22Rv1 (cell line): ENCODE measurements around the gene ZNF593.
A peak's percentile ranks its signal among the peaks of the same experiment; 100 is the strongest.

Source experiments
- H3K27ac ChIP-seq: fragments of 450-650 bp; 2 replicates; pipeline ENCODE4 v1.5.1; 2017
- CTCF ChIP-seq: fragments of 450-650 bp; IDR thresholded peaks from 2 replicates; pipeline ENCODE4 v1.5.1; 2017; ENCODE audit warnings: mild to moderate bottlenecking
- ZFX ChIP-seq: fragments of 450-650 bp; IDR thresholded peaks from 2 replicates; pipeline ENCODE4 v1.6.1; 2017; ENCODE audit warnings: antibody characterized with exemption, borderline replicate concordance

Gene ZNF593

DNA sequence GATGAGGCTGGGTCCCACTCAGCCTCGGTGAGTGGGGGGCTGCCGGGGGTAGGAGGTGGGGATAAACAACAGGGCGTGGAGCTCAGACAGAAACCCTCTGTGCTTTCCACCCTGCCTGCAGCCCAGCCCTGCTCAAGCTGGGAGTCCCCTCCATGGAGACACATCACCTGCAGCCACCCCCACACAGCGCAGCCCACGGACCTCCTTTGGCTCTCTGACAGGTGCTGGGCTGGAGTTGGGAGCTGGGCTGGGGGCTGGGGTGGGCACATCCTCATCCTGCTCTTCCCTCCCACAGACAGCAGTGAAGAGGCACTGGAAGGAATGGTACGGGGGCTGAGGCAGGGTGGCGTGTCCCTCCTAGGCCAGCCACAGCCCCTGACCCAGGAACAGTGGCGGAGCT lies 18.8 kb downstream of the ZNF593 start:
- TF ChIP-seq ZFX (no peak), CTCF (no peak)
- H3K27ac ChIP-seq = no peak overlapping the region

GRCh38 chr1:26189331-26189730 lies 19.6 kb downstream of the ZNF593 start:
- H3K27ac ChIP-seq = no peak overlapping the region
- no peak for TF ChIP-seq CTCF
- no peak for TF ChIP-seq ZFX

- H3K27ac ChIP-seq = no peak overlapping the region
- TF ChIP-seq ZFX (no peak), CTCF (no peak)
These were observed 20.1 kb downstream of the ZNF593 start for GRCh38 chr1:26189751-26190275.

DNA sequence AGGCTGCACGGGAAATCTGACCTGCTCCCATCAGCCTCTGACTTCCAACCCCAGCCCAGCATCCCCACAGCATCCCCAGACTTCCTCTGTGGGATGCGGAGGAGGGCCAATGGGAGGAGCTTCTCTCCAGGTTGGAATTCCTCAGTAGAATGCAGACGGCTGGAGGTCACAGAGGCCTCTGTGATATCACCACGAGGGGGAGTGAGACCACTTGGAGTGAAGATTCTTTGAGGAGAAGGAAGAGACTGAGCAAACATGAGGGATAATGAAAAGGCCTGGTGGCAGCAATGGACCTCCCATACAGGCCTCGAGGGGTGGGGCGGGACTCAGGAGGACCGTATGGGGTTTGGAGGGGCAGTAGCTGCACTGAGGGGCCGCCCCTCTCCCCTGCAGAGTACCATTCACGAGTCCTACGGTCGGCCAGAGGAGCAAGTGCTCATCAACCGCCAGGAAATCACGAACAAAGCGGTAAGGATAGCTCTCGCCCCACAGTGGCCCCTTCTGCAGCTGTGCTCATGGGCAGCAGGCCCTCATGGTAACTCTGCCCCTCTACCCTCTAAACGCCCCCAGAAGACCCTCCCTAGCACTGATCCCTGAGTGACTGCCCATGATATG lies 20.8 kb downstream of the ZNF593 start, which contains the start of gene CATSPER4:
CATSPER4 (plus strand) TSS at position 230 of the 615 bp plus-strand sequence; CDS start at position 256, 26 bp downstream.
- no peak within 1 kb of the TSS for H3K27ac ChIP-seq
- TF ChIP-seq ZFX = no peak
- peak; percentile 23 for TF ChIP-seq CTCF

- TF ChIP-seq CTCF (no peak), ZFX (no peak)
- H3K27ac ChIP-seq = no peak overlapping the region
These were observed 22.0 kb downstream of the ZNF593 start for GRCh38 chr1:26191739-26192138.

- no peak overlapping the region for H3K27ac ChIP-seq
- TF ChIP-seq CTCF = no peak
- TF ChIP-seq ZFX = no peak
These were observed 26.1 kb downstream of the ZNF593 start for GRCh38 chr1:26195805-26196204.

GRCh38 chr1:26197301-26197700 lies 27.6 kb downstream of the ZNF593 start:
- H3K27ac ChIP-seq = no peak overlapping the region
- TF ChIP-seq CTCF = no peak
- no peak for TF ChIP-seq ZFX
